Measurements from ENCODE around the gene CBX5. TPM values are rescaled to one million over a fixed set of nuclear protein-coding genes. Genes with fewer than 3 reads are reported as not detected.

Gene CBX5
- polyA plus RNA-seq, 1 donor from 2014 or later, result 57.1 TPM

GRCh38 chr12:54300225-54300731, 20.4 kb upstream of the CBX5 start:
- Histone ChIP-seq H2AFZ (ENCODE audit: low read depth, low read length) (no peak overlapping the region), H3K4me3 (ENCODE audit: low read length) (no peak overlapping the region), H3K27ac (ENCODE audit: low read length) (no peak overlapping the region), H3K27me3 (ENCODE audit: insufficient read depth, low read depth, low read length) (no peaks in the 10 kb centered on the region), H3K36me3 (ENCODE audit: insufficient read depth, low read length) (no peaks in the 10 kb centered on the region), H3K79me2 (replicated peaks; ENCODE audit: insufficient read depth, low read length) (no peaks in the 10 kb centered on the region), H3K9ac (ENCODE audit: low read length) (no peak overlapping the region), H3K9me2 (ENCODE audit: insufficient read depth, low read length) (no peaks in the 10 kb centered on the region), H3K9me3 (ENCODE audit: low read length) (no peaks in the 10 kb centered on the region), H3K4me2 (ENCODE audit: low read length) (no peak overlapping the region), H4K20me1 (ENCODE audit: insufficient read depth) (no peaks in the 10 kb centered on the region), H3F3A (ENCODE audit: insufficient read depth, low read length, poor library complexity, severe bottlenecking) (no peaks in the 10 kb centered on the region)
- no peak for TF ChIP-seq RAD21 (conservative IDR thresholded peaks at IDR 0.05)
- TF ChIP-seq EZH2 (IDR thresholded peaks at IDR 0.05; ENCODE audit: borderline replicate concordance, insufficient read depth, low read length, poor library complexity, severe bottlenecking), result no peak
- no peak for TF ChIP-seq EP300 (conservative IDR thresholded peaks at IDR 0.05; ENCODE audit: poor library complexity, severe bottlenecking)
- no peak for TF ChIP-seq MXI1 (conservative IDR thresholded peaks at IDR 0.05; ENCODE audit: poor library complexity, severe bottlenecking)
- TF ChIP-seq SMC3 (conservative IDR thresholded peaks at IDR 0.05; ENCODE audit: poor library complexity), result no peak
- TF ChIP-seq POLR2AphosphoS5 (IDR thresholded peaks at IDR 0.05), result no peak
- no peak for TF ChIP-seq REST (IDR thresholded peaks at IDR 0.05; ENCODE audit: borderline replicate concordance)
- TF ChIP-seq TAF1 (IDR thresholded peaks at IDR 0.05; ENCODE audit: low read depth), result no peak
- no peak for TF ChIP-seq CTCF (IDR thresholded peaks at IDR 0.05; ENCODE audit: poor library complexity, severe bottlenecking)

- H2AFZ ChIP-seq (ENCODE audit: low read depth, low read length), result no peak overlapping the region
- H3K36me3 ChIP-seq (ENCODE audit: insufficient read depth, low read length), result no peaks in the 10 kb centered on the region
- H3K9me2 ChIP-seq (ENCODE audit: insufficient read depth, low read length), result no peaks in the 10 kb centered on the region
- no peaks in the 10 kb centered on the region for H3K9me3 ChIP-seq (ENCODE audit: low read length)
- H3K27ac ChIP-seq (ENCODE audit: low read length), result no peak overlapping the region
- H3K27me3 ChIP-seq (ENCODE audit: insufficient read depth, low read depth, low read length), result no peaks in the 10 kb centered on the region
- TF ChIP-seq CTCF (IDR thresholded peaks at IDR 0.05; ENCODE audit: poor library complexity, severe bottlenecking), result no peak
- TF ChIP-seq EP300 (conservative IDR thresholded peaks at IDR 0.05; ENCODE audit: poor library complexity, severe bottlenecking), result no peak
- TF ChIP-seq MXI1 (conservative IDR thresholded peaks at IDR 0.05; ENCODE audit: poor library complexity, severe bottlenecking), result no peak
- no peak for TF ChIP-seq SMC3 (conservative IDR thresholded peaks at IDR 0.05; ENCODE audit: poor library complexity)
- no peak for TF ChIP-seq TAF1 (IDR thresholded peaks at IDR 0.05; ENCODE audit: low read depth)
- TF ChIP-seq RAD21 (conservative IDR thresholded peaks at IDR 0.05), result no peak
- no peak for TF ChIP-seq EZH2 (IDR thresholded peaks at IDR 0.05; ENCODE audit: borderline replicate concordance, insufficient read depth, low read length, poor library complexity, severe bottlenecking)
- TF ChIP-seq POLR2AphosphoS5 (IDR thresholded peaks at IDR 0.05), result no peak
- no peak for TF ChIP-seq REST (IDR thresholded peaks at IDR 0.05; ENCODE audit: borderline replicate concordance)
- no peak overlapping the region for H3K4me3 ChIP-seq (ENCODE audit: low read length)
- H3F3A ChIP-seq (ENCODE audit: insufficient read depth, low read length, poor library complexity, severe bottlenecking), result no peaks in the 10 kb centered on the region
- H3K9ac ChIP-seq (ENCODE audit: low read length), result no peak overlapping the region
- no peaks in the 10 kb centered on the region for H3K79me2 ChIP-seq (replicated peaks; ENCODE audit: insufficient read depth, low read length)
- no peak overlapping the region for H3K4me2 ChIP-seq (ENCODE audit: low read length)
- no peaks in the 10 kb centered on the region for H4K20me1 ChIP-seq (ENCODE audit: insufficient read depth)
These were observed 19.7 kb upstream of the CBX5 start for GRCh38 chr12:54299515-54300224.

Measured in neural cell (in vitro differentiated cells).